Upper lobe of left lung (tissue), 6 donors: ENCODE measurements around the gene PCDHA9. TPM values are rescaled to one million over a fixed set of nuclear protein-coding genes. Genes with fewer than 3 reads are reported as not detected.
A peak's percentile ranks its signal among the peaks of the same experiment; 100 is the strongest.

ENCODE experiments used
- ATAC-seq, 2 donors: fragments of 200-7000 bp; cut with Tn5 transposase; one replicate each; pipeline ENCODE4 v1.9.1; 2022; ENCODE audit warnings: mild to moderate bottlenecking in 2 of 2, moderate library complexity in 2 of 2; ENCODE audit not compliant: low FRiP score in 2 of 2
- DNase-seq, 2 donors: peaks; one replicate each; pipeline ENCODE4 v3.0.0-alpha.2; 2019 to 2020
- H3K27ac ChIP-seq, 4 donors: fragments of 200-600 bp; sonication (generic); one replicate each; pipeline ENCODE4 v1.5.1; 2016 to 2019
- H3K27me3 ChIP-seq, 4 donors: fragments of 200-600 bp; sonication (generic); one replicate each; pipeline ENCODE4 v1.5.1; 2017 to 2019
- H3K36me3 ChIP-seq, 4 donors: fragments of 200-600 bp; sonication (generic); one replicate each; pipeline ENCODE4 v1.5.1; 2016 to 2019
- H3K4me1 ChIP-seq, 4 donors: fragments of 200-600 bp; sonication (generic); one replicate each; pipeline ENCODE4 v1.5.1; 2018 to 2019
- H3K4me3 ChIP-seq, 4 donors: fragments of 200-600 bp; sonication (generic); one replicate each; pipeline ENCODE4 v1.5.1; 2017 to 2019; ENCODE audit warnings: mild to moderate bottlenecking in 2 of 4, moderate library complexity in 1 of 4
- H3K9me3 ChIP-seq, 4 donors: fragments of 200-600 bp; sonication (generic); one replicate each; pipeline ENCODE4 v1.5.1; 2018 to 2019
- CTCF ChIP-seq, 6 experiments: fragments of 450-650 bp in 4 of 6; fragments of 200-600 bp in 2 of 6; sonication (generic) in 2 of 6; IDR thresholded peaks; one replicate each; pipeline ENCODE4 v1.5.1; 2016 to 2019; ENCODE audit warnings: antibody characterized with exemption in 6 of 6
- EP300 ChIP-seq, 4 donors: sonication (generic); formaldehyde crosslinking; IDR thresholded peaks; one replicate each; pipeline ENCODE4 v1.5.1; 2017; ENCODE audit warnings: antibody characterized with exemption in 4 of 4, control low read depth in 2 of 4
- POLR2A ChIP-seq, 4 donors: fragments of 450-650 bp; IDR thresholded peaks; one replicate each; pipeline ENCODE4 v1.5.1; 2016 to 2017; ENCODE audit warnings: antibody characterized with exemption in 4 of 4, mild to moderate bottlenecking in 2 of 4
- POLR2AphosphoS5 ChIP-seq, 2 donors: sonication (generic); formaldehyde crosslinking; IDR thresholded peaks; one replicate each; pipeline ENCODE4 v1.5.1; 2017; ENCODE audit warnings: antibody characterized with exemption in 2 of 2
- WGBS, 2 donors: methylation state at CpG; one replicate each; pipeline ENCODE4 v1.1.5; 2017 to 2018; 5-methylcytosine and 5-hydroxymethylcytosine counted together
- total RNA-seq, 6 donors: library from RNA; depleted of rRNA in 4 of 6; stranded (reverse); fragments of >200 nt in 4 of 6; gene quantifications; one replicate each; pipeline versions ENCODE4 v1.1.0 to v1.2.1, GENCODE V29; 2016 to 2021
- donor health status: DM: no; HTN: no; CAD: no; lungs with moderate emphysema.
- donor health status: DM: no; HTN: yes; CAD: no; lungs with severe emphysema.

Gene PCDHA9
- total RNA-seq, 6 donors from 2014 or later, result 0.11 to 1.2 (median 0.28) TPM

DNA sequence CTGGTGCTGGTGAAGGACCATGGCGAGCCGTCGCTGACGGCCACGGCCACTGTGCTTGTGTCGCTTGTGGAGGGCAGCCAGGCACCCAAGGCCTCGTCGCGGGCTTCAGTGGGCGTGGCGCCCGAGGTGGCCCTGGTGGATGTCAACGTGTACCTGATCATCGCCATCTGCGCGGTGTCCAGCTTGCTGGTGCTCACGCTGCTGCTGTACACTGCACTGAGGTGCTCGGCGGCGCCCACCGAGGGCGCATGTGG, 9.7 kb downstream of the PCDHA9 start:
- DNase-seq, result peak in 1 of 2 donors; percentile 77
- no peak overlapping the region for H3K4me3 ChIP-seq
- peaks cover 0 to 47% (median 40%) of the 10 kb centered on the region in 4 donors for H3K9me3 ChIP-seq
- H3K27ac ChIP-seq, result no peak overlapping the region
- no peaks in the 10 kb centered on the region for H3K4me1 ChIP-seq
- ATAC-seq, result no peak
- no peaks in the 10 kb centered on the region for H3K27me3 ChIP-seq
- no peak for TF ChIP-seq POLR2AphosphoS5 (IDR thresholded peaks at IDR 0.05)
- no peak for TF ChIP-seq CTCF (IDR thresholded peaks at IDR 0.05)
- no peak for TF ChIP-seq POLR2A (IDR thresholded peaks at IDR 0.05)
- no peak for TF ChIP-seq EP300 (IDR thresholded peaks at IDR 0.05)
- 62 to 73% methylated on average over 9 to 10 of the region's 22 CpGs for WGBS, 2 donors
- no peaks in the 10 kb centered on the region for H3K36me3 ChIP-seq

- H3K9me3 ChIP-seq, result peaks cover 0 to 36% (median 35%) of the 10 kb centered on the region in 4 donors
- no peaks in the 10 kb centered on the region for H3K27me3 ChIP-seq
- peak in 1 of 2 donors; percentile 75 for DNase-seq
- peak in 1 of 2 donors; percentile 34 for ATAC-seq
- 44 to 55% methylated on average over 53 to 67 of the region's 76 CpGs for WGBS, 2 donors
- H3K4me3 ChIP-seq, result no peak overlapping the region
- H3K4me1 ChIP-seq, result no peaks in the 10 kb centered on the region
- no peaks in the 10 kb centered on the region for H3K36me3 ChIP-seq
- H3K27ac ChIP-seq, result no peak overlapping the region
- TF ChIP-seq EP300 (IDR thresholded peaks at IDR 0.05), result no peak
- no peak for TF ChIP-seq CTCF (IDR thresholded peaks at IDR 0.05)
- no peak for TF ChIP-seq POLR2A (IDR thresholded peaks at IDR 0.05)
- TF ChIP-seq POLR2AphosphoS5 (IDR thresholded peaks at IDR 0.05), result no peak
Observed at GRCh38 chr5:140862441-140863295, 14.5 kb downstream of the PCDHA9 start.

DNA sequence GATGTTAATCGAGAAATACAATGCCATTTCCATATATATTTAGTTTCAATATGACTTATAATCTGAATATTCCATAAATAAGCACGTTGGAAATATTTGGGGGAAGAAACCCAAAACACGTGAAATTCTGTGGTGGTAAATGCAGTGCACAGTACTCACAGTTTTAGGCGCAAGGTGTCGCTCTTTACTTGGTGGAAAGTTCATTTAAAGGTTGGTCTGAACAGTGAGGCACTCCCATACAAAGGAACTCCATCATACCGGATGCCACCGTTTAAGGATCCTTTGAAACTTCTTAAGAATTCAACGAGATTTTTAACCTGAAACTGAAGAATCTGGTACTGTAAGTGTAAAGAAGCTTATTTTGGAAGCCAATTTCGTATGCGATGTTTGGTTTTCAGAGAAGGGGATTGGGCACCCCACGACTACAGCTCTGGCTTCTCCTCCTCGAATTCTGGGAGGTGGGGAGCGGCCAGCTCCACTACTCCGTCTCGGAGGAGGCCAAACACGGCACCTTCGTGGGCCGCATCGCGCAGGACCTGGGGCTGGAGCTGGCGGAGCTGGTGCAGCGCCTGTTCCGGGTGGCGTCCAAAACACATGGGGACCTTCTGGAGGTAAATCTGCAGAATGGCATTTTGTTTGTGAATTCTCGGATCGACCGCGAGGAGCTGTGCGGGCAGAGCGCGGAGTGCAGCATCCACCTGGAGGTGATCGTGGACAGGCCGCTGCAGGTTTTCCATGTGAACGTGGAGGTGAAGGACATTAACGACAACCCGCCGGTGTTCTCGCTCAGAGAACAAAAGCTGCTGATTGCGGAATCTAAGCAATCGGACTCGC, 20.8 kb downstream of the PCDHA9 start, which contains the start of gene PCDHA11:
PCDHA11 (plus strand) TSS at position 237 of the 834 bp plus-strand sequence; CDS start at position 384, 147 bp downstream.
- Histone ChIP-seq H3K4me1 (no peaks in the 10 kb centered on the region), H3K4me3 (peak within 1 kb of the TSS in 3 of 4 donors; percentile 6 to 25 (median 23)), H3K27ac (no peak within 1 kb of the TSS), H3K36me3 (no peaks in the 10 kb centered on the region), H3K27me3 (no peaks in the 10 kb centered on the region), H3K9me3 (peaks cover 0 to 29% (median 26%) of the 10 kb centered on the region in 4 donors)
- peak in 1 of 2 donors; percentile 56 for DNase-seq
- 19 to 20% methylated on average over 28 to 41 of the region's 41 CpGs for WGBS, 2 donors
- no peak for TF ChIP-seq POLR2AphosphoS5 (IDR thresholded peaks at IDR 0.05)
- no peak for TF ChIP-seq EP300 (IDR thresholded peaks at IDR 0.05)
- TF ChIP-seq POLR2A (IDR thresholded peaks at IDR 0.05), result no peak
- peak in 2 of 6 experiments; percentile 10 to 18 for TF ChIP-seq CTCF (IDR thresholded peaks at IDR 0.05)
- no peak for ATAC-seq

GRCh38 chr5:140869555-140869886, 21.3 kb downstream of the PCDHA9 start:
- ATAC-seq (no peak), DNase-seq (no peak)
- WGBS, 2 donors, result 66 to 67% methylated on average over 5 of the region's 5 CpGs
- H3K4me3 ChIP-seq, result no peak overlapping the region
- peaks cover 0 to 32% (median 26%) of the 10 kb centered on the region in 4 donors for H3K9me3 ChIP-seq
- no peak overlapping the region for H3K27ac ChIP-seq
- H3K27me3 ChIP-seq, result no peaks in the 10 kb centered on the region
- no peaks in the 10 kb centered on the region for H3K36me3 ChIP-seq
- no peaks in the 10 kb centered on the region for H3K4me1 ChIP-seq
- TF ChIP-seq EP300 (IDR thresholded peaks at IDR 0.05) (no peak), POLR2A (IDR thresholded peaks at IDR 0.05) (no peak), CTCF (IDR thresholded peaks at IDR 0.05) (no peak), POLR2AphosphoS5 (IDR thresholded peaks at IDR 0.05) (no peak)
